Type B pancreatic cell (in vitro differentiated cells): ENCODE measurements around the gene DNAJB8. TPM values are rescaled to one million over a fixed set of nuclear protein-coding genes. Genes with fewer than 3 reads are reported as not detected.

ENCODE experiments used
- DNase-seq: peaks from one replicate; pipeline ENCODE4 v3.0.0; 2021; ENCODE audit warnings: mixed read lengths; ENCODE audit not compliant: unreplicated experiment; ENCODE audit errors: extremely low spot score
- H3K27ac Mint-ChIP-seq: 2 replicates; pipeline ENCODE4 v1.8.0; 2021; ENCODE audit warnings: mild to moderate bottlenecking, mixed read lengths
- H3K27me3 Mint-ChIP-seq: 2 replicates; pipeline ENCODE4 v1.8.0; 2021; ENCODE audit warnings: mixed read lengths
- H3K36me3 Mint-ChIP-seq: 2 replicates; pipeline ENCODE4 v1.8.0; 2021; ENCODE audit warnings: mixed read lengths
- H3K4me1 Mint-ChIP-seq: one replicate; pipeline ENCODE4 v1.8.0; 2021; ENCODE audit warnings: mixed read lengths; ENCODE audit not compliant: unreplicated experiment
- H3K4me3 Mint-ChIP-seq: 2 replicates; pipeline ENCODE4 v1.8.0; 2021; ENCODE audit warnings: mild to moderate bottlenecking, mixed read lengths
- H3K9me3 Mint-ChIP-seq: 2 replicates; pipeline ENCODE4 v1.8.0; 2021; ENCODE audit warnings: mixed read lengths
- CTCF ChIP-seq: fragments of 200-600 bp; sonication (generic); conservative IDR thresholded peaks from 2 replicates; pipeline ENCODE4 v1.5.0; 2021; ENCODE audit warnings: antibody characterized with exemption, mild to moderate bottlenecking
- total RNA-seq: library from RNA; stranded (reverse); gene quantifications from 2 replicates; pipeline ENCODE4 v1.2.1, GENCODE V29; 2021; ENCODE audit warnings: low replicate concordance

DNAJB8 gene
- total RNA-seq, 1 donor from 2014 or later, result not detected

- DNase-seq, result no peak
- no peak overlapping the region for H3K27ac Mint-ChIP-seq
- no peak overlapping the region for H3K4me3 Mint-ChIP-seq
- H3K4me1 Mint-ChIP-seq, result peaks cover 7% of the 10 kb centered on the region
- H3K9me3 Mint-ChIP-seq, result no peaks in the 10 kb centered on the region
- TF ChIP-seq CTCF, result no peak
- peaks cover 38% of the 10 kb centered on the region for H3K27me3 Mint-ChIP-seq
- H3K36me3 Mint-ChIP-seq, result peaks cover 4% of the 10 kb centered on the region
Measured at GRCh38 chr3:128501431-128501830, 34.7 kb upstream of the DNAJB8 start.

GRCh38 chr3:128500556-128500955 is 33.9 kb upstream of the DNAJB8 start:
- TF ChIP-seq CTCF, result no peak
- Mint-ChIP-seq H3K9me3 (no peaks in the 10 kb centered on the region), H3K4me3 (no peak overlapping the region), H3K4me1 (peaks cover 13% of the 10 kb centered on the region), H3K27ac (no peak overlapping the region), H3K27me3 (peaks cover 47% of the 10 kb centered on the region), H3K36me3 (peaks cover 8% of the 10 kb centered on the region)
- DNase-seq, result peak; percentile 29

GRCh38 chr3:128499724-128500275 is 33.1 kb upstream of the DNAJB8 start:
- peak; percentile 18 for DNase-seq
- peak overlapping the region; percentile 48 for H3K4me3 Mint-ChIP-seq
- peaks cover 13% of the 10 kb centered on the region for H3K36me3 Mint-ChIP-seq
- no peak overlapping the region for H3K27ac Mint-ChIP-seq
- H3K9me3 Mint-ChIP-seq, result no peaks in the 10 kb centered on the region
- peaks cover 13% of the 10 kb centered on the region for H3K4me1 Mint-ChIP-seq
- peaks cover 54% of the 10 kb centered on the region for H3K27me3 Mint-ChIP-seq
- TF ChIP-seq CTCF, result no peak

- peaks cover 17% of the 10 kb centered on the region for H3K36me3 Mint-ChIP-seq
- H3K27ac Mint-ChIP-seq, result no peak overlapping the region
- peaks cover 62% of the 10 kb centered on the region for H3K27me3 Mint-ChIP-seq
- peaks cover 18% of the 10 kb centered on the region for H3K4me1 Mint-ChIP-seq
- TF ChIP-seq CTCF, result no peak
- no peaks in the 10 kb centered on the region for H3K9me3 Mint-ChIP-seq
- peak; percentile 62 for DNase-seq
- peak overlapping the region; percentile 69 for H3K4me3 Mint-ChIP-seq
Measured at GRCh38 chr3:128498901-128499530, 32.3 kb upstream of the DNAJB8 start.

GRCh38 chr3:128498127-128498626 is 31.5 kb upstream of the DNAJB8 start:
- Mint-ChIP-seq H3K4me1 (peaks cover 18% of the 10 kb centered on the region), H3K27ac (no peak overlapping the region), H3K36me3 (peaks cover 18% of the 10 kb centered on the region), H3K9me3 (no peaks in the 10 kb centered on the region), H3K27me3 (peaks cover 70% of the 10 kb centered on the region), H3K4me3 (peak overlapping the region; percentile 69)
- DNase-seq, result no peak
- TF ChIP-seq CTCF, result no peak
